ENCODE data around the gene CHST2. TPM values are rescaled to one million over a fixed set of nuclear protein-coding genes. Genes with fewer than 3 reads are reported as not detected.

CHST2 gene
- total and polyA plus RNA-seq, 2 donors (not counting 1 experiment from before 2014, with no cell fraction given): 1.1 to 2.6 TPM

DNA sequence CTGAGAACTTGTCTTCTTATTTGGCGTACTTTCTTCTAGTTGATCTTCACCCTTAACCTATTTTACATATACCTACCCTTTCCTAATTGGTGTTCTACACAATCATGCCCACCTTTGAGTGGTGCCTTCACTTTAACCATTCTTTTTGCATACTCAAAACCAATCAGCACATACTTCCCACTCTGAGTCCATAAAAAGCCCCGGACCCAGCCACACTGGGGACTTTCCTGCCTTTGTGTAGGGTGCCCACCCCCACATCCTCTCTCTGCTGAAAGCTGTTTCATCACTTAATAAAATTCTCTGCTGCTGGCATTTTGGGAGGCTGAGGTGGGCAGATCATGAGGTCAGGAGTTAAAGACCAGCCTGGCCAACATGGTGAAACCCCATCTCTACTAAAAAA, 15.9 kb upstream of the CHST2 start:
- Histone ChIP-seq H3K9me3 (ENCODE audit: control insufficient read depth, insufficient read depth, low read depth, low read length) (no peaks in the 10 kb centered on the region), H3K9ac (ENCODE audit: insufficient read depth, low read length) (no peak overlapping the region), H3K4me2 (ENCODE audit: extremely low read depth, insufficient read depth, low read length) (no peak overlapping the region), H2AFZ (ENCODE audit: low read length) (no peak overlapping the region), H4K20me1 (ENCODE audit: control insufficient read depth, extremely low read depth, insufficient read depth, low read length) (no peaks in the 10 kb centered on the region), H3K4me3 (replicated peaks in 1 of 4; ENCODE audit: control extremely low read depth in 1 of 4, insufficient read depth in 1 of 4, low read depth in 3 of 4, low read length in 4 of 4) (no peak overlapping the region), H3K27me3 (ENCODE audit: control insufficient read depth, insufficient read depth, low read length) (no peaks in the 10 kb centered on the region), H3K27ac (ENCODE audit: insufficient read depth, low read length) (no peak overlapping the region), H3K36me3 (ENCODE audit: control insufficient read depth, insufficient read depth, low read length) (no peaks in the 10 kb centered on the region), H3K4me1 (ENCODE audit: control insufficient read depth, extremely low read depth, insufficient read depth, low read length) (no peaks in the 10 kb centered on the region), H3K79me2 (ENCODE audit: control insufficient read depth, insufficient read depth, low read length) (no peaks in the 10 kb centered on the region)
- no peak for TF ChIP-seq EZH2 (IDR thresholded peaks at IDR 0.05; ENCODE audit: low read length, missing control alignments)
- TF ChIP-seq, protein P1, sequence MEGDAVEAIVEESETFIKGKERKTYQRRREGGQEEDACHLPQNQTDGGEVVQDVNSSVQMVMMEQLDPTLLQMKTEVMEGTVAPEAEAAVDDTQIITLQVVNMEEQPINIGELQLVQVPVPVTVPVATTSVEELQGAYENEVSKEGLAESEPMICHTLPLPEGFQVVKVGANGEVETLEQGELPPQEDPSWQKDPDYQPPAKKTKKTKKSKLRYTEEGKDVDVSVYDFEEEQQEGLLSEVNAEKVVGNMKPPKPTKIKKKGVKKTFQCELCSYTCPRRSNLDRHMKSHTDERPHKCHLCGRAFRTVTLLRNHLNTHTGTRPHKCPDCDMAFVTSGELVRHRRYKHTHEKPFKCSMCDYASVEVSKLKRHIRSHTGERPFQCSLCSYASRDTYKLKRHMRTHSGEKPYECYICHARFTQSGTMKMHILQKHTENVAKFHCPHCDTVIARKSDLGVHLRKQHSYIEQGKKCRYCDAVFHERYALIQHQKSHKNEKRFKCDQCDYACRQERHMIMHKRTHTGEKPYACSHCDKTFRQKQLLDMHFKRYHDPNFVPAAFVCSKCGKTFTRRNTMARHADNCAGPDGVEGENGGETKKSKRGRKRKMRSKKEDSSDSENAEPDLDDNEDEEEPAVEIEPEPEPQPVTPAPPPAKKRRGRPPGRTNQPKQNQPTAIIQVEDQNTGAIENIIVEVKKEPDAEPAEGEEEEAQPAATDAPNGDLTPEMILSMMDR (conservative IDR thresholded peaks at IDR 0.05 in 1 of 2, IDR thresholded peaks at IDR 0.05 in 1 of 2; ENCODE audit: low read depth in 1 of 2, low read length in 2 of 2): no peak
- no peak for DNase-seq (ENCODE audit: low read depth in 2 of 2)

DNA sequence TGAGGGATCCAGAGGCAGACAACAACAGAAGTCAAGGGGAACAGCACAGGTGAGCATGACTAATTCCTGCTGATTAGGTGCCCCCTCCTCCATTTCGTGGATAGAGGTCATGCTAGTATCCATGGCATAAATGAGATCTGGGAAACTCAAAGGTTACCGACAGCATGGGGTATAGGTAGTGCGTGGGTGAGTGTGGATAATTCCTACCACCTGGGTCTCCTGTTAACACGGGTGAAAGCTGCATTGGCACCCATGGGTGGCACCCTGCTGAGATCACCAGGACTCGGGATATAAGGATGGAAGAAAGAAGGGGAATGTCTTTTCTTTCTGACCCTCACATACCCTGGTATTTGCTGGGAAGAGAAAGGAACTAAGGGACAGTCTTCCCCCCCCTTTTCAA, 14.4 kb upstream of the CHST2 start:
- Histone ChIP-seq H3K9ac (ENCODE audit: insufficient read depth, low read length) (no peak overlapping the region), H3K36me3 (ENCODE audit: control insufficient read depth, insufficient read depth, low read length) (no peaks in the 10 kb centered on the region), H2AFZ (ENCODE audit: low read length) (no peak overlapping the region), H3K27me3 (ENCODE audit: control insufficient read depth, insufficient read depth, low read length) (no peaks in the 10 kb centered on the region), H3K4me3 (replicated peaks in 1 of 4; ENCODE audit: control extremely low read depth in 1 of 4, insufficient read depth in 1 of 4, low read depth in 3 of 4, low read length in 4 of 4) (no peak overlapping the region), H3K9me3 (ENCODE audit: control insufficient read depth, insufficient read depth, low read depth, low read length) (no peaks in the 10 kb centered on the region), H3K4me1 (ENCODE audit: control insufficient read depth, extremely low read depth, insufficient read depth, low read length) (no peaks in the 10 kb centered on the region), H3K27ac (ENCODE audit: insufficient read depth, low read length) (no peak overlapping the region), H3K4me2 (ENCODE audit: extremely low read depth, insufficient read depth, low read length) (no peak overlapping the region), H4K20me1 (ENCODE audit: control insufficient read depth, extremely low read depth, insufficient read depth, low read length) (no peaks in the 10 kb centered on the region), H3K79me2 (ENCODE audit: control insufficient read depth, insufficient read depth, low read length) (no peaks in the 10 kb centered on the region)
- DNase-seq (ENCODE audit: low read depth in 2 of 2): no peak
- TF ChIP-seq EZH2 (IDR thresholded peaks at IDR 0.05; ENCODE audit: low read length, missing control alignments): no peak
- TF ChIP-seq, protein P1 (conservative IDR thresholded peaks at IDR 0.05 in 1 of 2, IDR thresholded peaks at IDR 0.05 in 1 of 2; ENCODE audit: low read depth in 1 of 2, low read length in 2 of 2): no peak

DNA sequence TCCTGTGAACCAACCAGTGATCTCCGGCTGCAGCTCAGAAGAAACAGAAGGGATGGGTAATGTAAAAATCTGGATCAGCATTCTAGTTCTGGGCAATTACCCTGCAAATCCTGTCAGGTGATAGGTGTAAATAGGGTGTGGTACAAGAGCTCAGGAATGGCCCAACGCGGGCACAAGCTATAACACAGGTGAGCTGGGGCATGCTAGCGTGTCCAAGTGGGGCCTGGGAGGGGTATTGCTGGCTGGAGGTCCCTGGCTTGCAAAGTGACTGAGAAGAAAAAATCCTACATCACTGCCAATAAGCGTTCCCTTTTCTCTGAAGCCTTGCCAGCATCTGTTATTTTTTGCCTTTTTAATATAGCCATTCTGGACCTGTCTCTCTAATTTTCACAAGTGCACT, 9.7 kb upstream of the CHST2 start:
- H3K4me1 ChIP-seq (ENCODE audit: control insufficient read depth, extremely low read depth, insufficient read depth, low read length): no peaks in the 10 kb centered on the region
- no peak overlapping the region for H3K9ac ChIP-seq (ENCODE audit: insufficient read depth, low read length)
- H4K20me1 ChIP-seq (ENCODE audit: control insufficient read depth, extremely low read depth, insufficient read depth, low read length): no peaks in the 10 kb centered on the region

More for the DNA sequence above, 9.7 kb upstream of the CHST2 start:
- H3K27ac ChIP-seq (ENCODE audit: insufficient read depth, low read length): no peak overlapping the region
- H3K4me3 ChIP-seq (replicated peaks in 1 of 4; ENCODE audit: control extremely low read depth in 1 of 4, insufficient read depth in 1 of 4, low read depth in 3 of 4, low read length in 4 of 4): no peak overlapping the region
- no peak for TF ChIP-seq EZH2 (IDR thresholded peaks at IDR 0.05; ENCODE audit: low read length, missing control alignments)
- TF ChIP-seq, protein P1 (conservative IDR thresholded peaks at IDR 0.05 in 1 of 2, IDR thresholded peaks at IDR 0.05 in 1 of 2; ENCODE audit: low read depth in 1 of 2, low read length in 2 of 2): no peak
- no peaks in the 10 kb centered on the region for H3K36me3 ChIP-seq (ENCODE audit: control insufficient read depth, insufficient read depth, low read length)
- no peak overlapping the region for H3K4me2 ChIP-seq (ENCODE audit: extremely low read depth, insufficient read depth, low read length)
- H3K79me2 ChIP-seq (ENCODE audit: control insufficient read depth, insufficient read depth, low read length): no peaks in the 10 kb centered on the region
- no peak overlapping the region for H2AFZ ChIP-seq (ENCODE audit: low read length)
- peaks cover 4% of the 10 kb centered on the region for H3K27me3 ChIP-seq (ENCODE audit: control insufficient read depth, insufficient read depth, low read length)
- DNase-seq (ENCODE audit: low read depth in 2 of 2): no peak
- H3K9me3 ChIP-seq (ENCODE audit: control insufficient read depth, insufficient read depth, low read depth, low read length): no peaks in the 10 kb centered on the region

All from fibroblast of lung (primary cell).